KMS-11 (cell line): ENCODE results near the gene CACNA2D3.

Experiments used
- H2AFZ ChIP-seq: fragments of 200-600 bp; sonication (generic); 2 replicates; pipeline ENCODE4 v1.6.1; 2016; ENCODE audit warnings: antibody characterized with exemption, mixed run types, low read depth
- H3K27ac ChIP-seq: fragments of 200-600 bp; sonication (generic); 2 replicates; pipeline ENCODE4 v1.6.1; 2016; ENCODE audit warnings: mild to moderate bottlenecking, mixed run types
- H3K27me3 ChIP-seq: fragments of 200-600 bp; sonication (generic); 2 replicates; pipeline ENCODE4 v1.6.1; 2017; ENCODE audit warnings: mild to moderate bottlenecking, low read depth, mixed run types, moderate library complexity; ENCODE audit not compliant: insufficient read depth
- H3K36me3 ChIP-seq: fragments of 200-600 bp; sonication (generic); 2 replicates; pipeline ENCODE4 v1.6.1; 2017; ENCODE audit warnings: mild to moderate bottlenecking, mixed run types; ENCODE audit not compliant: insufficient read depth
- H3K4me1 ChIP-seq: fragments of 200-600 bp; sonication (generic); 2 replicates; pipeline ENCODE4 v1.6.1; 2016; ENCODE audit warnings: mild to moderate bottlenecking, low read depth, mixed run types; ENCODE audit not compliant: poor library complexity, severe bottlenecking
- H3K4me2 ChIP-seq: fragments of 200-600 bp; sonication (generic); 2 replicates; pipeline ENCODE4 v1.7.0; 2016; ENCODE audit warnings: mild to moderate bottlenecking, mixed run types
- H3K4me3 ChIP-seq: fragments of 200-600 bp; sonication (generic); IDR thresholded peaks from 2 replicates; pipeline ENCODE4 v1.6.1; 2017; ENCODE audit warnings: low read depth, low read length, mixed read lengths; ENCODE audit not compliant: insufficient read depth
- H3K79me2 ChIP-seq: fragments of 200-600 bp; sonication (generic); 2 replicates; pipeline ENCODE4 v1.6.1; 2016; ENCODE audit warnings: low read depth, mixed run types; ENCODE audit not compliant: insufficient read depth
- H3K9ac ChIP-seq: fragments of 200-600 bp; sonication (generic); 2 replicates; pipeline ENCODE4 v1.6.1; 2016; ENCODE audit warnings: mild to moderate bottlenecking, mixed run types
- H4K20me1 ChIP-seq: fragments of 200-600 bp; sonication (generic); 2 replicates; pipeline ENCODE4 v1.6.1; 2016; ENCODE audit warnings: mild to moderate bottlenecking, mixed run types; ENCODE audit not compliant: insufficient read depth
- TF ChIP-seq, protein P1 (sequence below): fragments of 200-600 bp; sonication (generic); conservative IDR thresholded peaks from 2 replicates; pipeline ENCODE4 v1.6.1; 2017; ENCODE audit warnings: low read depth, mild to moderate bottlenecking, antibody characterized with exemption, low read length, moderate library complexity, mixed read lengths

CACNA2D3 gene

DNA sequence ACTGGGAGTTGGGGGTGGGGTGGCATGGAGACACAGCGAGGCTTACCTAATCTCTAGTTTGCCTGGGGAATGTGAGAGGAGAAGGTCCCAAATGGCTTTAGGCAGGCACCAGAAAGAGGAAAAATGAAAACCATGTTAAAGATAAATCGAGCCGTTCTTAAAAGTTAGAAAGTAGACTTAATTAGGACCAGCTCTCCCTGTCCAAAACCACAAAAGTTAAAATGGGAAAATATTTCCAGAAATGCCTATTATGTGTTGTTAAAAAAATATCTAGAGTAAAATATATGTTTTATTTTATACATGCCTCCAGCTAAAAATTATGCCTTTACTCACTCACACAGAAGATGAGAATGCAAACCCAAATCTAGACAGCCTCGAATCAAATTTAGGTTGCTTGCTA, 755.4 kb downstream of the CACNA2D3 start:
- H3K4me2 ChIP-seq, result no peak overlapping the region
- H3K36me3 ChIP-seq, result no peaks in the 10 kb centered on the region
- TF ChIP-seq, protein P1, sequence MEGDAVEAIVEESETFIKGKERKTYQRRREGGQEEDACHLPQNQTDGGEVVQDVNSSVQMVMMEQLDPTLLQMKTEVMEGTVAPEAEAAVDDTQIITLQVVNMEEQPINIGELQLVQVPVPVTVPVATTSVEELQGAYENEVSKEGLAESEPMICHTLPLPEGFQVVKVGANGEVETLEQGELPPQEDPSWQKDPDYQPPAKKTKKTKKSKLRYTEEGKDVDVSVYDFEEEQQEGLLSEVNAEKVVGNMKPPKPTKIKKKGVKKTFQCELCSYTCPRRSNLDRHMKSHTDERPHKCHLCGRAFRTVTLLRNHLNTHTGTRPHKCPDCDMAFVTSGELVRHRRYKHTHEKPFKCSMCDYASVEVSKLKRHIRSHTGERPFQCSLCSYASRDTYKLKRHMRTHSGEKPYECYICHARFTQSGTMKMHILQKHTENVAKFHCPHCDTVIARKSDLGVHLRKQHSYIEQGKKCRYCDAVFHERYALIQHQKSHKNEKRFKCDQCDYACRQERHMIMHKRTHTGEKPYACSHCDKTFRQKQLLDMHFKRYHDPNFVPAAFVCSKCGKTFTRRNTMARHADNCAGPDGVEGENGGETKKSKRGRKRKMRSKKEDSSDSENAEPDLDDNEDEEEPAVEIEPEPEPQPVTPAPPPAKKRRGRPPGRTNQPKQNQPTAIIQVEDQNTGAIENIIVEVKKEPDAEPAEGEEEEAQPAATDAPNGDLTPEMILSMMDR, result no peak
- no peaks in the 10 kb centered on the region for H3K79me2 ChIP-seq
- H3K27me3 ChIP-seq, result no peaks in the 10 kb centered on the region
- no peaks in the 10 kb centered on the region for H3K4me1 ChIP-seq
- no peak overlapping the region for H3K9ac ChIP-seq
- H3K4me3 ChIP-seq, result no peak overlapping the region
- H3K27ac ChIP-seq, result no peak overlapping the region
- no peak overlapping the region for H2AFZ ChIP-seq
- H4K20me1 ChIP-seq, result no peaks in the 10 kb centered on the region

GRCh38 chr3:54878145-54878544, 755.8 kb downstream of the CACNA2D3 start:
- TF ChIP-seq, protein P1, result no peak
- Histone ChIP-seq H3K4me2 (no peak overlapping the region), H4K20me1 (no peaks in the 10 kb centered on the region), H3K4me3 (no peak overlapping the region), H3K79me2 (no peaks in the 10 kb centered on the region), H2AFZ (no peak overlapping the region), H3K27me3 (no peaks in the 10 kb centered on the region), H3K27ac (no peak overlapping the region), H3K36me3 (no peaks in the 10 kb centered on the region), H3K9ac (no peak overlapping the region), H3K4me1 (no peaks in the 10 kb centered on the region)

- H3K36me3 ChIP-seq, result no peaks in the 10 kb centered on the region
- H3K79me2 ChIP-seq, result no peaks in the 10 kb centered on the region
- no peak overlapping the region for H3K4me2 ChIP-seq
- H3K4me3 ChIP-seq, result no peak overlapping the region
- no peaks in the 10 kb centered on the region for H3K27me3 ChIP-seq
- no peaks in the 10 kb centered on the region for H4K20me1 ChIP-seq
- H3K27ac ChIP-seq, result no peak overlapping the region
- no peak overlapping the region for H3K9ac ChIP-seq
- TF ChIP-seq, protein P1, result no peak
- no peaks in the 10 kb centered on the region for H3K4me1 ChIP-seq
- H2AFZ ChIP-seq, result no peak overlapping the region
Observed at GRCh38 chr3:54882129-54882833, 759.9 kb downstream of the CACNA2D3 start.

DNA sequence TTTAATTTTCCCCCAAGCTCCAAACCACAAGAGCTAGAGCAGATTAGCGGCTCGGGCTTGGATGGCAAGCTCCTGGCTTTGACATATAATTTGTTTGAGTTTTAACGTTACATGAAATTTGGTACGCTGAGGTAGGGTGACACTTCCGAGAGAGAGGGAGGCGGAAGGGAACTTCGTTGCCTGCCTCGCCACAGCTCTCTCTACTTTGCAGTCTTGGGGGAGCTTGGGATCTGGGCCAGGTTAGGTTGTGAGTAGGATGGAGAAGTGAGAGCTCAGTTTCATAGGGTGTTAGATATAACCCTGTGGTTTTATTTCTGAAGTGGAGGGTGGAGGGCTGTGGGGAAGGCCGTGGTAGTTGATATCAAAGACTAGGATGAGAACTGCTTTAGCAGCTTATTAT, 765.8 kb downstream of the CACNA2D3 start:
- Histone ChIP-seq H3K27ac (no peak overlapping the region), H3K79me2 (no peaks in the 10 kb centered on the region), H2AFZ (no peak overlapping the region), H4K20me1 (no peaks in the 10 kb centered on the region), H3K9ac (no peak overlapping the region), H3K4me2 (no peak overlapping the region), H3K27me3 (no peaks in the 10 kb centered on the region), H3K36me3 (no peaks in the 10 kb centered on the region), H3K4me3 (no peak overlapping the region), H3K4me1 (no peaks in the 10 kb centered on the region)
- TF ChIP-seq, protein P1, result no peak
